Activated CD8-positive, alpha-beta T cell treated with anti-CD3 and anti-CD28 coated beads for 36 hours (primary cell): ENCODE data around the gene FBLN1. TPM values are rescaled to one million over a fixed set of nuclear protein-coding genes. Genes with fewer than 3 reads are reported as not detected.

Experiments
- ATAC-seq: fragments of 200-7000 bp; cut with Tn5 transposase; one replicate; pipeline ENCODE4 v1.10.0; 2021; ENCODE audit warnings: mild to moderate bottlenecking, moderate library complexity
- CTCF ChIA-PET: fragments of 350-600 bp; sonication (Branson Sonifier 250); formaldehyde crosslinking; loops from one replicate; lab custom pipeline; 2021; ENCODE audit warnings: antibody characterized with exemption; lab: Charles Lee
- POLR2A ChIA-PET: fragments of 350-600 bp; sonication (Branson Sonifier 250); formaldehyde crosslinking; loops from one replicate; lab custom pipeline; 2021; ENCODE audit warnings: antibody characterized with exemption; lab: Charles Lee
- DNase-seq: peaks from one replicate; pipeline ENCODE4 v3.0.0-alpha.2; 2020
- H3K27ac Mint-ChIP-seq: one replicate; pipeline ENCODE4 v1.8.0; 2021; ENCODE audit warnings: mild to moderate bottlenecking, mixed read lengths
- H3K27me3 Mint-ChIP-seq: one replicate; pipeline ENCODE4 v1.8.0; 2021; ENCODE audit warnings: mixed read lengths
- H3K36me3 Mint-ChIP-seq: one replicate; pipeline ENCODE4 v1.8.0; 2021; ENCODE audit warnings: low read depth, mixed read lengths
- H3K4me1 Mint-ChIP-seq: one replicate; pipeline ENCODE4 v1.8.0; 2021; ENCODE audit warnings: low read depth, mixed read lengths
- H3K4me3 Mint-ChIP-seq: one replicate; pipeline ENCODE4 v1.8.0; 2021; ENCODE audit warnings: mild to moderate bottlenecking, moderate library complexity, mixed read lengths
- H3K9me3 Mint-ChIP-seq: one replicate; pipeline ENCODE4 v1.8.0; 2021; ENCODE audit warnings: mixed read lengths
- CTCF ChIP-seq: fragments of 200-600 bp; IDR thresholded peaks from one replicate; pipeline ENCODE4 v1.8.0; 2022; ENCODE audit warnings: antibody characterized with exemption, mild to moderate bottlenecking
- intact Hi-C: fragments of 100-400 bp; cut with micrococcal nuclease; formaldehyde crosslinking; loops from one replicate; pipeline ENCODE4 v1.10.0; 2022
- total RNA-seq, 2 experiments: library from RNA; stranded (reverse); gene quantifications; one replicate each; pipeline ENCODE4 v1.2.3, GENCODE V29; 2021

The FBLN1 gene
- total RNA-seq, 2 experiments from 2014 or later = 0.56 TPM; not detected in 1

GRCh38 chr22:45521178-45521577 is 18.5 kb downstream of the FBLN1 start:
- no peak overlapping the region for H3K4me3 Mint-ChIP-seq
- H3K4me1 Mint-ChIP-seq = no peaks in the 10 kb centered on the region
- ChIA-PET CTCF (no interaction called here), POLR2A (no interaction called here)
- H3K27me3 Mint-ChIP-seq = no peaks in the 10 kb centered on the region
- intact Hi-C loops = no loop called here
- H3K27ac Mint-ChIP-seq = no peak overlapping the region
- H3K9me3 Mint-ChIP-seq = no peaks in the 10 kb centered on the region
- TF ChIP-seq CTCF = no peak
- no peak for ATAC-seq
- no peak for DNase-seq
- no peaks in the 10 kb centered on the region for H3K36me3 Mint-ChIP-seq

DNA sequence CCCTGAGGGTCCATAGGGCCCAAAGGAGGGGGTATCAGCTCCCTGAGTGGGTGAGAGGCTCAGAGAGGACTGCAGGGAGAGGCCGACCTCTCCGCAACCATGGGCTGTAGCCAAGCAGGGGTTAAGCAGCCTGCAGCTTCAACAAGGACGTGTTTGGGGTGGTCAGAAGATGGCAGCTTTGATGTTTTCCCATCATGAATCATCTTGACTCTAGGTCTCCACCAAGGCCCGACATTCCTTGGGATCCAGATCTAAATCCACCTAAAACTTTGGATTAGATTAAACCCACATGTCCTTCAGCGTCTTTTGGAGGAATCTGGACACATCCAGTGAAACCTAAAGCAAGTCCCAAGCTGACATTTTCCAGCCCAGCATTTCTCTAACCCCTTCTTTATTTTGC is 19.8 kb downstream of the FBLN1 start:
- Mint-ChIP-seq H3K27ac (no peak overlapping the region), H3K27me3 (no peaks in the 10 kb centered on the region), H3K4me3 (no peak overlapping the region), H3K9me3 (no peaks in the 10 kb centered on the region), H3K4me1 (no peaks in the 10 kb centered on the region), H3K36me3 (no peaks in the 10 kb centered on the region)
- no peak for ATAC-seq
- no peak for TF ChIP-seq CTCF
- no peak for DNase-seq
- intact Hi-C loops = no loop called here
- ChIA-PET POLR2A (no interaction called here), CTCF (no interaction called here)

- Mint-ChIP-seq H3K9me3 (no peaks in the 10 kb centered on the region), H3K36me3 (no peaks in the 10 kb centered on the region), H3K4me3 (no peak overlapping the region), H3K27me3 (no peaks in the 10 kb centered on the region), H3K4me1 (no peaks in the 10 kb centered on the region), H3K27ac (no peak overlapping the region)
- ChIA-PET CTCF (no interaction called here), POLR2A (no interaction called here)
- intact Hi-C loops = no loop called here
- DNase-seq = no peak
- no peak for ATAC-seq
- TF ChIP-seq CTCF = no peak
These were observed 21.5 kb downstream of the FBLN1 start for GRCh38 chr22:45524157-45524556.

DNA sequence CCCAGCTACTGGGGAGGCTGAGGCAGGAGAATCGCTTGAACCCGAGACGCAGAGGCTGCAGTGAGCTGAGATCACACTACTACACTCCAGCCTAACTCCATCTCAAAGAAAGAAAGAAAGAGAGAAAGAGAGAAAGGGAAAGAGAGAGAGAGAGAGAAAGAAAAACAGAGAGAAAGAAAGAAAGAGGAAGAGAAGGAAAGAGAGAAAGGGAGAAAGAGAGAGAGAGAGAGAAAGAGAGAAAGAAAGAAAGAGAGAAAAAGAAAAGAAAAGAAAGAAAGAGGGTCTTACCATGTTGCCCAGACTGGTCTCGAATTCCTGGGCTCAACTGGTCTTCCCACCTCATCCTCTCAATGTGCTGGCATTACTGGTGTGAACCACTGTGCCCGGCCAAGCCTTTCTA is 22.3 kb downstream of the FBLN1 start:
- ATAC-seq = no peak
- CTCF ChIA-PET = no interaction called here

DNA sequence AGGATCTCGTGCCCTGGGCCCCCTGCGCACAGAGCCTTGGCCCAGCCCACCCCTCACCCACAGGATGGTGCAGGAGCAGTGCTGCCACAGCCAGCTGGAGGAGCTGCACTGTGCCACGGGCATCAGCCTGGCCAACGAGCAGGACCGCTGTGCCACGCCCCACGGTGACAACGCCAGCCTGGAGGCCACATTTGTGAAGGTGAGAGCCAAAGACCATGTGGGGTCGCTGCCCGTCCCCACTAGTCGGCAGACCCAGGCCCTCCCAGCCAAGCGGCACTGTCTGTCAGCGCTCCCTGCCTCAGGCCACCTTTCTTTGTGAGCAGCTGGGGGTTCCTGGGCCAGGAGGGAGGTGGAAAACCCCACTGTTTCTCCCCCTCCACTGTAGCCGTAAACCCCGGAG is 22.8 kb downstream of the FBLN1 start:
- POLR2A ChIA-PET = no interaction called here
- Mint-ChIP-seq H3K27ac (no peak overlapping the region), H3K36me3 (no peaks in the 10 kb centered on the region), H3K4me3 (no peak overlapping the region), H3K27me3 (no peaks in the 10 kb centered on the region), H3K9me3 (no peaks in the 10 kb centered on the region), H3K4me1 (no peaks in the 10 kb centered on the region)
- ATAC-seq (no peak), DNase-seq (no peak)
- CTCF ChIA-PET = no interaction called here
- intact Hi-C loops = no loop called here
- no peak for TF ChIP-seq CTCF

More for the DNA sequence above, 22.3 kb downstream of the FBLN1 start:
- POLR2A ChIA-PET = no interaction called here
- H3K36me3 Mint-ChIP-seq = no peaks in the 10 kb centered on the region
- intact Hi-C loops = no loop called here
- no peak for DNase-seq
- no peak overlapping the region for H3K27ac Mint-ChIP-seq
- H3K27me3 Mint-ChIP-seq = no peaks in the 10 kb centered on the region
- TF ChIP-seq CTCF = no peak
- H3K9me3 Mint-ChIP-seq = no peaks in the 10 kb centered on the region
- H3K4me3 Mint-ChIP-seq = no peak overlapping the region
- H3K4me1 Mint-ChIP-seq = no peaks in the 10 kb centered on the region
